ENCODE data around the gene KIF2B. TPM values are rescaled to one million over a fixed set of nuclear protein-coding genes. Genes with fewer than 3 reads are reported as not detected.

Gene KIF2B
- total and polyA plus RNA-seq, 9 of the 15 experiments (the other 6 are each of a cell fraction or from before 2014, with no cell fraction given): not detected

DNA sequence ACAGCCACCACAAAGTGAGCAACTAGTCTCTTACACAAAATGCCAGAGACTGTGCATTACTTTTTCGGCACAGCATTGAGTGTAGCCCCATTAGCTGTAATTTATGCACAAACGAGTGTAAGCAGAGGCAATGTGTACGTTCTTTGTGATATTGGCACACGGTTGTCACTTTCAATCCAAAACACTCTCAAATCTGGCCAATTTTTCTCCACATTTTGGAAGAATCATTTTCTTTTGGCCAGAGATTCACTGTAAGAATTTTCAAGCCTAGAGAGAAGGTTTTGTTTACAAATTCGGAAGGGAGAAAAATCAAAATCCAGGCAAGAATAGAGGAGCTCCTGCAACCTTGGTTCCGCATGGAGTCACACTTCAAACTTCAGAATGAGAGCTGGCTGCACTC, 15.4 kb upstream of the KIF2B start:
- Histone ChIP-seq H4K20me1 (replicated peaks; ENCODE audit: control insufficient read depth, insufficient read depth, low read length) (no peaks in the 10 kb centered on the region), H3K79me2 (ENCODE audit: control insufficient read depth, insufficient read depth, low read length) (no peaks in the 10 kb centered on the region), H3K4me3 (no peak overlapping the region), H3K27ac (ENCODE audit: extremely low read depth, low read depth, low read length) (no peak overlapping the region), H3K9me1 (ENCODE audit: control insufficient read depth, insufficient read depth, low read length) (no peaks in the 10 kb centered on the region), H3K36me3 (ENCODE audit: control insufficient read depth, insufficient read depth, low read length) (no peaks in the 10 kb centered on the region), H3K27me3 (ENCODE audit: control insufficient read depth in 2 of 2, insufficient read depth in 2 of 2, low read length in 2 of 2) (no peaks in the 10 kb centered on the region), H3K9ac (ENCODE audit: insufficient read depth in 1 of 2, low read depth in 2 of 2, low read length in 2 of 2) (no peak overlapping the region), H3K9me3 (replicated peaks; ENCODE audit: control insufficient read depth, insufficient read depth, low read depth, low read length) (no peaks in the 10 kb centered on the region), H2AFZ (ENCODE audit: low read depth, low read length) (peak overlapping the region; percentile 79), H3K4me2 (ENCODE audit: insufficient read depth, low read length) (no peak overlapping the region), H3K4me1 (replicated peaks in 1 of 2; ENCODE audit: control insufficient read depth in 2 of 2, insufficient read depth in 2 of 2, low read length in 2 of 2) (no peaks in the 10 kb centered on the region)
- ChIA-PET POLR2A (interaction anchor here (1.2 kb wide), 1 partner anchor 8 kb away, joined by 3 read pairs; no protein-coding TSS in a partner anchor), CTCF (ENCODE audit: low intra/inter-chr PET ratio) (no interaction called here)
- intact Hi-C loops (cut with micrococcal nuclease) (no loop called here), in situ Hi-C loops (cut with MboI) (no loop called here)
- no peak for TF ChIP-seq JUN (IDR thresholded peaks at IDR 0.05; ENCODE audit: borderline replicate concordance, low read depth, low read length)
- no peak for TF ChIP-seq JUN (CRISPR knock-in tag; IDR thresholded peaks at IDR 0.05; ENCODE audit: borderline replicate concordance)
- TF ChIP-seq ZNF140 (CRISPR knock-in tag; IDR thresholded peaks at IDR 0.05): no peak
- no peak for TF ChIP-seq RFX1 (IDR thresholded peaks at IDR 0.05)
- TF ChIP-seq RAD51 (IDR thresholded peaks at IDR 0.05; ENCODE audit: borderline replicate concordance, low read depth): no peak
- no peak for TF ChIP-seq NFYB (IDR thresholded peaks at IDR 0.05; ENCODE audit: extremely low read depth, insufficient read length)
- TF ChIP-seq, protein P1, sequence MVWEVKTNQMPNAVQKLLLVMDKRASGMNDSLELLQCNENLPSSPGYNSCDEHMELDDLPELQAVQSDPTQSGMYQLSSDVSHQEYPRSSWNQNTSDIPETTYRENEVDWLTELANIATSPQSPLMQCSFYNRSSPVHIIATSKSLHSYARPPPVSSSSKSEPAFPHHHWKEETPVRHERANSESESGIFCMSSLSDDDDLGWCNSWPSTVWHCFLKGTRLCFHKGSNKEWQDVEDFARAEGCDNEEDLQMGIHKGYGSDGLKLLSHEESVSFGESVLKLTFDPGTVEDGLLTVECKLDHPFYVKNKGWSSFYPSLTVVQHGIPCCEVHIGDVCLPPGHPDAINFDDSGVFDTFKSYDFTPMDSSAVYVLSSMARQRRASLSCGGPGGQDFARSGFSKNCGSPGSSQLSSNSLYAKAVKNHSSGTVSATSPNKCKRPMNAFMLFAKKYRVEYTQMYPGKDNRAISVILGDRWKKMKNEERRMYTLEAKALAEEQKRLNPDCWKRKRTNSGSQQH (CRISPR knock-in tag; IDR thresholded peaks at IDR 0.05): no peak
- no peak for TF ChIP-seq MECOM (CRISPR knock-in tag; IDR thresholded peaks at IDR 0.05)
- TF ChIP-seq ZBTB1 (CRISPR knock-in tag; IDR thresholded peaks at IDR 0.05; ENCODE audit: borderline replicate concordance, low read depth): no peak
- TF ChIP-seq, protein P2, sequence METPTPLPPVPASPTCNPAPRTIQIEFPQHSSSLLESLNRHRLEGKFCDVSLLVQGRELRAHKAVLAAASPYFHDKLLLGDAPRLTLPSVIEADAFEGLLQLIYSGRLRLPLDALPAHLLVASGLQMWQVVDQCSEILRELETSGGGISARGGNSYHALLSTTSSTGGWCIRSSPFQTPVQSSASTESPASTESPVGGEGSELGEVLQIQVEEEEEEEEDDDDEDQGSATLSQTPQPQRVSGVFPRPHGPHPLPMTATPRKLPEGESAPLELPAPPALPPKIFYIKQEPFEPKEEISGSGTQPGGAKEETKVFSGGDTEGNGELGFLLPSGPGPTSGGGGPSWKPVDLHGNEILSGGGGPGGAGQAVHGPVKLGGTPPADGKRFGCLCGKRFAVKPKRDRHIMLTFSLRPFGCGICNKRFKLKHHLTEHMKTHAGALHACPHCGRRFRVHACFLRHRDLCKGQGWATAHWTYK (CRISPR knock-in tag; IDR thresholded peaks at IDR 0.05): no peak
- DNase-seq (ENCODE audit: extremely low read depth in 1 of 4, low spot score in 3 of 4) (no peak), FAIRE-seq (no peak), ATAC-seq (no peak)
- WGBS (ENCODE audit: insufficient coverage, low coverage, missing lambda C conversion rate): 22% methylated on average over 6 of the region's 6 CpGs
- no TSS peak for BruUV-seq (replicated peaks)

All from K562 (cell line).